ENCODE results near the gene FXN.

The FXN gene

DNA sequence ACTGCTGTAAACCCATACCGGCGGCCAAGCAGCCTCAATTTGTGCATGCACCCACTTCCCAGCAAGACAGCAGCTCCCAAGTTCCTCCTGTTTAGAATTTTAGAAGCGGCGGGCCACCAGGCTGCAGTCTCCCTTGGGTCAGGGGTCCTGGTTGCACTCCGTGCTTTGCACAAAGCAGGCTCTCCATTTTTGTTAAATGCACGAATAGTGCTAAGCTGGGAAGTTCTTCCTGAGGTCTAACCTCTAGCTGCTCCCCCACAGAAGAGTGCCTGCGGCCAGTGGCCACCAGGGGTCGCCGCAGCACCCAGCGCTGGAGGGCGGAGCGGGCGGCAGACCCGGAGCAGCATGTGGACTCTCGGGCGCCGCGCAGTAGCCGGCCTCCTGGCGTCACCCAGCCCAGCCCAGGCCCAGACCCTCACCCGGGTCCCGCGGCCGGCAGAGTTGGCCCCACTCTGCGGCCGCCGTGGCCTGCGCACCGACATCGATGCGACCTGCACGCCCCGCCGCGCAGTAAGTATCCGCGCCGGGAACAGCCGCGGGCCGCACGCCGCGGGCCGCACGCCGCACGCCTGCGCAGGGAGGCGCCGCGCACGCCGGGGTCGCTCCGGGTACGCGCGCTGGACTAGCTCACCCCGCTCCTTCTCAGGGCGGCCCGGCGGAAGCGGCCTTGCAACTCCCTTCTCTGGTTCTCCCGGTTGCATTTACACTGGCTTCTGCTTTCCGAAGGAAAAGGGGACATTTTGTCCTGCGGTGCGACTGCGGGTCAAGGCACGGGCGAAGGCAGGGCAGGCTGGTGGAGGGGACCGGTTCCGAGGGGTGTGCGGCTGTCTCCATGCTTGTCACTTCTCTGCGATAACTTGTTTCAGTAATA, at the start of gene FXN:
Gene FXN (plus strand): TSS at position 315 of the 871 bp plus-strand sequence. CDS start 31 bp downstream, at position 346.
- TF ChIP-seq, protein P1, sequence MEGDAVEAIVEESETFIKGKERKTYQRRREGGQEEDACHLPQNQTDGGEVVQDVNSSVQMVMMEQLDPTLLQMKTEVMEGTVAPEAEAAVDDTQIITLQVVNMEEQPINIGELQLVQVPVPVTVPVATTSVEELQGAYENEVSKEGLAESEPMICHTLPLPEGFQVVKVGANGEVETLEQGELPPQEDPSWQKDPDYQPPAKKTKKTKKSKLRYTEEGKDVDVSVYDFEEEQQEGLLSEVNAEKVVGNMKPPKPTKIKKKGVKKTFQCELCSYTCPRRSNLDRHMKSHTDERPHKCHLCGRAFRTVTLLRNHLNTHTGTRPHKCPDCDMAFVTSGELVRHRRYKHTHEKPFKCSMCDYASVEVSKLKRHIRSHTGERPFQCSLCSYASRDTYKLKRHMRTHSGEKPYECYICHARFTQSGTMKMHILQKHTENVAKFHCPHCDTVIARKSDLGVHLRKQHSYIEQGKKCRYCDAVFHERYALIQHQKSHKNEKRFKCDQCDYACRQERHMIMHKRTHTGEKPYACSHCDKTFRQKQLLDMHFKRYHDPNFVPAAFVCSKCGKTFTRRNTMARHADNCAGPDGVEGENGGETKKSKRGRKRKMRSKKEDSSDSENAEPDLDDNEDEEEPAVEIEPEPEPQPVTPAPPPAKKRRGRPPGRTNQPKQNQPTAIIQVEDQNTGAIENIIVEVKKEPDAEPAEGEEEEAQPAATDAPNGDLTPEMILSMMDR (IDR thresholded peaks at IDR 0.05), result peak; percentile 98

GRCh38 chr9:68991457-68991856, 44.1 kb upstream of the FXN start:
- TF ChIP-seq, protein P1 (IDR thresholded peaks at IDR 0.05), result no peak

GRCh38 chr9:68995776-68996175, 39.8 kb upstream of the FXN start:
- TF ChIP-seq, protein P1 (IDR thresholded peaks at IDR 0.05), result no peak

DNA sequence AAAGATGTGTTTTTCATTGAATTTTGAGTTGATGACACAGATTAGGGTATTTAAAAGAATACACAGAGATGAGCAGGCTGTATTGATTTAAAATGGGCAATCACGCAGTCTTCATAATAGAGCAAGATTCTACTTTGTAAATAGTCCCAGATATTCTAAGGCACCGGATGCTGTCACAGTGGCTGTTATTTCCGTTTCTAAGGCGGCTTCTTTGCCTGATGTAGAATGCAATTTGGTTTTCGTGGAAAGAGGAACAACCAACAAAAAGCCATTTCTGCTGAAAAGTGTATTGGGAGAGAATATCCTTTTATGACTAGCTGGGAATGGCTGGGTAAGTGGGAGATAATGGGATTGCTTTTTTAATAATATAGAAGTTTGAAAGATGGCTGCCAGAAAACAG, 39.1 kb upstream of the FXN start:
- TF ChIP-seq, protein P1 (IDR thresholded peaks at IDR 0.05), result no peak

- TF ChIP-seq, protein P1 (IDR thresholded peaks at IDR 0.05), result no peak
These were observed 37.9 kb upstream of the FXN start for GRCh38 chr9:68997666-68998065.

DNA sequence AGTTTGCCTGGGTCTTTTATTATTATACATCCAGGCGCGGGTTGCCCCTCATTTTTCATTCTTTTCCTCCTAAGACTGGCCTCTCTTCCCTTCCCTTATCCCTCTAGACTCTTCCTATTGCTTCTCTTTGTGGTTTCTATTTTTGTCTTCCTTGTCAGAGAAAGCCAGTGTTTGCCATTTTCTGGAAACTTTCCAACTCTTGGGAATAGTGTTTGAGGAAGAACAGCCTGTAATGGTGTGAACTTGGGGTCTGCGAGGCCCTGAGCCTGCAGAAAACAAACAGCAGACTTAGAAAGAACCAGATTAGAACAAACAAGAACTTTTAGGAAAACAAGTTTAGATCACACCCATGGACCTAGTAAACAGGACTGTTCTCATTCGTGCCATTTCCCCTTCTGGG, 37.2 kb upstream of the FXN start:
- TF ChIP-seq, protein P1 (IDR thresholded peaks at IDR 0.05), result no peak

- TF ChIP-seq, protein P1 (IDR thresholded peaks at IDR 0.05), result no peak
These were observed 36.7 kb upstream of the FXN start for GRCh38 chr9:68998812-68999211.
